Measurements from ENCODE around the gene KCNIP1. TPM values are rescaled to one million over a fixed set of nuclear protein-coding genes. Genes with fewer than 3 reads are reported as not detected.
A peak's percentile ranks its signal among the peaks of the same experiment; 100 is the strongest.

KCNIP1 gene
- total RNA-seq, 4 donors from 2014 or later: 0.97 to 1.7 TPM; not detected in 2

DNA sequence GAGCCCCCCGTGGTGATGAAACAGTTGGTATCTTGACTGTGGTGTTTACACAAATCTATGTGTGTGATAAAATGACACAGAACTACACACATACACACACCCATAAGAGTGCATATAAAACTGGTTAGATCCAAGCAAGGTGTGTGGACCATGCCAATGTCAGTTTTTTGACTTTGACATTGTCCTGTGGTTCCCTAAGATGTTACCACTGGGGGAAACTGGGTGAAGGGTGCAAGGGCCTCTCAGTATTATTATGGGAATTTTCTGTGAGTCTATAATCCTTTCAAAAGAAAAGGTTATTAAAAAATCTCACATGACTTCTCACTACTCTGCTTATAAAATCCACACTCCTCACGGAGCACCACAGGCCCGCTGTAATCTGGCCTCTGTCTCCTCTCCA is 13.4 kb upstream of the KCNIP1 start:
- DNase-seq (ENCODE audit: extremely low spot score): no peak
- TF ChIP-seq POLR2A (IDR thresholded peaks at IDR 0.05; ENCODE audit: low read depth): no peak
- no peak for TF ChIP-seq EP300 (IDR thresholded peaks at IDR 0.05)
- TF ChIP-seq, protein P1, sequence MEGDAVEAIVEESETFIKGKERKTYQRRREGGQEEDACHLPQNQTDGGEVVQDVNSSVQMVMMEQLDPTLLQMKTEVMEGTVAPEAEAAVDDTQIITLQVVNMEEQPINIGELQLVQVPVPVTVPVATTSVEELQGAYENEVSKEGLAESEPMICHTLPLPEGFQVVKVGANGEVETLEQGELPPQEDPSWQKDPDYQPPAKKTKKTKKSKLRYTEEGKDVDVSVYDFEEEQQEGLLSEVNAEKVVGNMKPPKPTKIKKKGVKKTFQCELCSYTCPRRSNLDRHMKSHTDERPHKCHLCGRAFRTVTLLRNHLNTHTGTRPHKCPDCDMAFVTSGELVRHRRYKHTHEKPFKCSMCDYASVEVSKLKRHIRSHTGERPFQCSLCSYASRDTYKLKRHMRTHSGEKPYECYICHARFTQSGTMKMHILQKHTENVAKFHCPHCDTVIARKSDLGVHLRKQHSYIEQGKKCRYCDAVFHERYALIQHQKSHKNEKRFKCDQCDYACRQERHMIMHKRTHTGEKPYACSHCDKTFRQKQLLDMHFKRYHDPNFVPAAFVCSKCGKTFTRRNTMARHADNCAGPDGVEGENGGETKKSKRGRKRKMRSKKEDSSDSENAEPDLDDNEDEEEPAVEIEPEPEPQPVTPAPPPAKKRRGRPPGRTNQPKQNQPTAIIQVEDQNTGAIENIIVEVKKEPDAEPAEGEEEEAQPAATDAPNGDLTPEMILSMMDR (IDR thresholded peaks at IDR 0.05): no peak
- TF ChIP-seq POLR2AphosphoS5 (IDR thresholded peaks at IDR 0.05): no peak
- H3K4me1 ChIP-seq: peaks cover 14 to 24% (median 21%) of the 10 kb centered on the region in 4 donors
- no peaks in the 10 kb centered on the region for H3K9me3 ChIP-seq
- H3K27ac ChIP-seq (replicated peaks in 1 of 4): no peak overlapping the region
- no peaks in the 10 kb centered on the region for H3K36me3 ChIP-seq
- no peaks in the 10 kb centered on the region for H3K27me3 ChIP-seq
- no peak overlapping the region for H3K4me3 ChIP-seq
- 80% methylated on average over 3 of the region's 3 CpGs for WGBS
- intact Hi-C loops (cut with DNase I): no loop called here

DNA sequence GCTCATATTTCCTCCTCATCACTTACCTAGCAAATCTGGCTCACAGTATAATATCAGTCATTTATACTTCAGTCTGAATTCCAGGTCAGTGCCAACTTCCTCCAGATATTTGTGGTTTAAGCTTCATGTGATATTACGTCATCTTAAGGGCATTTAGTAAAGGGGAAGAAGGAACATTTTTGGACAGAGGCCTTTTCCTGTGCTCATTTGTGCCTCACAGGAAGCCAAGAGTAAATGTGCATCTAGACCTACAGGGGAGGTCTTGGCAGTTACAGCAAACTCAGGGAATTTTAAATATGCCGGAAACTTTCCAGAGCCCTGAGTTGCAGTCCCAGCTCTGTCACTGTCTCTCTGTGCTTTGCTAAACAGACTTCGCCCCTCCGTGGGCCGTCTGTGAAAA is 12.3 kb upstream of the KCNIP1 start:
- no peak for DNase-seq (ENCODE audit: extremely low spot score)
- TF ChIP-seq EP300 (IDR thresholded peaks at IDR 0.05): no peak
- TF ChIP-seq POLR2AphosphoS5 (IDR thresholded peaks at IDR 0.05): peak in 1 of 2 donors; percentile 20
- H3K9me3 ChIP-seq: no peaks in the 10 kb centered on the region
- 12% methylated on average over 5 of the region's 5 CpGs for WGBS
- H3K27me3 ChIP-seq: no peaks in the 10 kb centered on the region
- peaks cover 14 to 24% (median 21%) of the 10 kb centered on the region in 4 donors for H3K4me1 ChIP-seq
- no peak overlapping the region for H3K4me3 ChIP-seq
- H3K36me3 ChIP-seq: no peaks in the 10 kb centered on the region
- H3K27ac ChIP-seq (replicated peaks in 1 of 4): peak overlapping the region; percentile 2 to 55 (median 6)
- intact Hi-C loops (cut with DNase I): no loop called here

DNA sequence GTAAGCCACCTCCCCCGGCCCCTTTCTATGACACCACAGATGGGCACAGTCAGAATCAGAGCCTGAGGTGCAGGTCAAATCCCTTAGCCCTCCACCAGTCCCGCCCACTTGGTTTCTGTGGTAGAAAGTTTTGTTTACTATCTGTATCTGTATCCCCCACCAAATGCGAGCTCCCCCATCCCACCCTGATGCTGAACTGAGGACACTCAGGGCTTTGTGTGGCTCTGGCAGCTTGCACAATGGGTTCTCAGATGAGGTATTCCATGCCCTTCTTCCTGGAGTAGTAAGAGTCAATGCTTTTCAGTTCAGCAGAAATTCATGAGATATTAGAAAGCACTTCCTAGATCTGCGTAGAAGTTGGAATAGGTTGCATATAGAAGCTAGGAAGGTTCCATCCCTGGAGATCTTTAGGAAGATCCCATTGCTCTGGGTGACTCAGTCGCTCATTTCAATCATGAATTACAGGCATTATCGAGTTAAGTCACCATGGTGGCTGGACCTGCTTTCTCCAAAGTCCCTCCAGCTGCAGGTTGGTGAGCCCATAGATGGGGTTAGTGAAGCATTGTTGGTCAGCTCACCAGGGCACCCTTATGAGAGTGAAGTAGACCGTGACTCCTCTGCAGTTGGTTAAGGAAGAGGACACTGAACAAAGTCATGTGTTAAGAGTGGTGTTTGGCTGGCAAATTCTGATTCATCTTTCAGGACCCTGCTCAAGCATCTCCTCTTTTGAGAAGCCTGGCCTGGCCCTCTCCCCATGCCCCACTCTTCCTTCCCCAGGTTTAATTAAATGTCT is 10.6 kb upstream of the KCNIP1 start:
- WGBS: 91% methylated on average over 7 of the region's 7 CpGs
- H3K27me3 ChIP-seq: peaks cover 0 to 4% (median 0%) of the 10 kb centered on the region in 4 donors
- TF ChIP-seq POLR2A (IDR thresholded peaks at IDR 0.05; ENCODE audit: low read depth) (no peak), POLR2AphosphoS5 (IDR thresholded peaks at IDR 0.05) (no peak)
- TF ChIP-seq, protein P1 (IDR thresholded peaks at IDR 0.05): no peak
- H3K4me3 ChIP-seq: no peak overlapping the region
- intact Hi-C loops (cut with DNase I): no loop called here
- H3K9me3 ChIP-seq: no peaks in the 10 kb centered on the region
- peaks cover 14 to 24% (median 21%) of the 10 kb centered on the region in 4 donors for H3K4me1 ChIP-seq
- DNase-seq (ENCODE audit: extremely low spot score): no peak
- H3K27ac ChIP-seq (replicated peaks in 1 of 4): no peak overlapping the region
- H3K36me3 ChIP-seq: no peaks in the 10 kb centered on the region

DNA sequence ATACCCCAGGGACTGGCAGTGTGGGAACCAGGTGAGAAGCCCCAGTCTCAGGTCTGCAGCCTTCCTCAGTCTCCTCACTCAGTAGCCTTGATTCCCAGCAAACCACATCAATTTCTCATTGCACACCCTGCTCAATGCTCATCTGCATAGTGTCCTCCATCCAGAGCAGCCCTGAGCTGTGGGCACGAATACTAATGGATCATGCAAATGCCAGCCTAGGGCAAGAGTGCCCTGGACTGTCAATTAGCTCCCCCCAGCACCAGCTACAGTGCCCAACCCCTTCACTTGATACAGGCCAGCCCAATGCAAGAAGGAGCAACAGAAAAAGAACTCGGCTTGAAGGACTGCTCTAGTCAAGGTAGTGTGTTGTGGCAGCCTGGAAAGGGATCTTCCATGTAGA is 9.8 kb upstream of the KCNIP1 start:
- 91% methylated on average over 1 of the region's 2 CpGs for WGBS

More for the DNA sequence above, 9.8 kb upstream of the KCNIP1 start:
- Histone ChIP-seq H3K4me1 (peaks cover 14 to 18% (median 15%) of the 10 kb centered on the region in 4 donors), H3K27ac (replicated peaks in 1 of 4) (no peak overlapping the region), H3K4me3 (no peak overlapping the region), H3K36me3 (no peaks in the 10 kb centered on the region), H3K27me3 (peaks cover 0 to 4% (median 0%) of the 10 kb centered on the region in 4 donors), H3K9me3 (no peaks in the 10 kb centered on the region)
- intact Hi-C loops (cut with DNase I): no loop called here
- TF ChIP-seq, protein P1 (IDR thresholded peaks at IDR 0.05): no peak
- TF ChIP-seq POLR2A (IDR thresholded peaks at IDR 0.05; ENCODE audit: low read depth) (no peak), POLR2AphosphoS5 (IDR thresholded peaks at IDR 0.05) (no peak), EP300 (IDR thresholded peaks at IDR 0.05) (no peak)
- no peak for DNase-seq (ENCODE audit: extremely low spot score)

Measured in esophagus muscularis mucosa (tissue), 4 donors.